Right ventricle myocardium inferior (tissue), 1 donor: ENCODE data around the gene LMOD2. TPM values are rescaled to one million over a fixed set of nuclear protein-coding genes. Genes with fewer than 3 reads are reported as not detected.
A peak's percentile ranks its signal among the peaks of the same experiment; 100 is the strongest.

ENCODE experiments used
- ATAC-seq: fragments of 200-7000 bp; cut with Tn5 transposase; one replicate; pipeline ENCODE4 v1.9.1; 2020; ENCODE audit warnings: mild to moderate bottlenecking, moderate library complexity
- DNase-seq: peaks from one replicate; pipeline ENCODE4 v3.0.0; 2021; ENCODE audit errors: missing footprints
- intact Hi-C: fragments of 100-400 bp; cut with DNase I; formaldehyde crosslinking; loops from one replicate; pipeline ENCODE4 v1.11.0; 2022
- total RNA-seq: library from RNA; stranded (reverse); fragmentation: NEBNext Ultra II Directional; extraction: Animal tissue kit (Norgen Biotek cat#: 25700); gene quantifications from one replicate; pipeline ENCODE4 v1.2.1, GENCODE V29; 2021
- donor health status: DM: no; HTN: yes; CAD: no; lungs with severe emphysema.

LMOD2 gene
- total RNA-seq, 1 donor from 2014 or later: 492 TPM

GRCh38 chr7:123637203-123637602 lies 18.5 kb upstream of the LMOD2 start:
- DNase-seq (no peak), ATAC-seq (no peak)
- intact Hi-C loops: loop anchor here (5.0 kb wide), 3 partner anchors 65 to 110 kb away; partner anchors contain the start of genes NDUFA5 and WASL

GRCh38 chr7:123637878-123638277 lies 17.8 kb upstream of the LMOD2 start:
- ATAC-seq (no peak), DNase-seq (no peak)
- intact Hi-C loops: loop anchor here (5.0 kb wide), 3 partner anchors 64 to 109 kb away; partner anchors contain the start of genes NDUFA5 and WASL

- no peak for DNase-seq
These were observed 16.0 kb upstream of the LMOD2 start for GRCh38 chr7:123639631-123640030.

GRCh38 chr7:123640583-123640982 lies 15.1 kb upstream of the LMOD2 start:
- no peak for ATAC-seq
- intact Hi-C loops: loop anchor here (5.0 kb wide), 1 partner anchor 222 kb away; no protein-coding TSS in a partner anchor
- no peak for DNase-seq

More at GRCh38 chr7:123639631-123640030, 16.0 kb upstream of the LMOD2 start:
- intact Hi-C loops: loop anchor here (5.0 kb wide), 4 partner anchors 63 to 223 kb away; partner anchors contain the start of genes NDUFA5 and WASL
- no peak for ATAC-seq

GRCh38 chr7:123641901-123642300 lies 13.8 kb upstream of the LMOD2 start:
- intact Hi-C loops: loop anchor here (5.0 kb wide), 1 partner anchor 220 kb away; no protein-coding TSS in a partner anchor
- DNase-seq: no peak
- ATAC-seq: no peak

GRCh38 chr7:123643495-123644441 lies 11.9 kb upstream of the LMOD2 start:
- ATAC-seq: peak; percentile 51
- intact Hi-C loops: loop anchor here (5.0 kb wide), 1 partner anchor 219 kb away; no protein-coding TSS in a partner anchor
- DNase-seq: no peak

- ATAC-seq (peak; percentile 91), DNase-seq (no peak)
- intact Hi-C loops: loop anchor here (1.0 kb wide), 1 partner anchor 10 kb away; the partner anchor contains the start of gene LMOD2
These were observed 10.2 kb upstream of the LMOD2 start for GRCh38 chr7:123645516-123645915.

GRCh38 chr7:123647106-123647730 lies 8.4 kb upstream of the LMOD2 start:
- DNase-seq: no peak
- intact Hi-C loops: no loop called here
- no peak for ATAC-seq

GRCh38 chr7:123649964-123650363 lies 5.7 kb upstream of the LMOD2 start:
- intact Hi-C loops: no loop called here
- no peak for DNase-seq
- no peak for ATAC-seq

GRCh38 chr7:123650595-123650994 lies 5.1 kb upstream of the LMOD2 start:
- DNase-seq: no peak
- intact Hi-C loops: no loop called here
- no peak for ATAC-seq

- ATAC-seq (no peak), DNase-seq (no peak)
- intact Hi-C loops: no loop called here
These were observed 3.3 kb upstream of the LMOD2 start for GRCh38 chr7:123652406-123652805.

- no peak for ATAC-seq
- intact Hi-C loops: no loop called here
- no peak for DNase-seq
These were observed 2.5 kb upstream of the LMOD2 start for GRCh38 chr7:123653162-123653561.

GRCh38 chr7:123656544-123657303 lies 1.1 kb downstream of the LMOD2 start:
- no peak for ATAC-seq
- no peak for DNase-seq
- intact Hi-C loops: no loop called here

- intact Hi-C loops: no loop called here
- DNase-seq (no peak), ATAC-seq (peak; percentile 38)
These were observed 1.6 kb downstream of the LMOD2 start for GRCh38 chr7:123657304-123657685.

GRCh38 chr7:123658023-123658422 lies 2.4 kb downstream of the LMOD2 start:
- no peak for DNase-seq
- ATAC-seq: peak; percentile 24
- intact Hi-C loops: no loop called here

GRCh38 chr7:123660514-123661354 lies 5.1 kb downstream of the LMOD2 start:
- no peak for ATAC-seq
- intact Hi-C loops: no loop called here
- no peak for DNase-seq

- ATAC-seq (no peak), DNase-seq (no peak)
- intact Hi-C loops: no loop called here
These were observed 6.1 kb downstream of the LMOD2 start for GRCh38 chr7:123661765-123662164.

- intact Hi-C loops: no loop called here
- DNase-seq (no peak), ATAC-seq (no peak)
These were observed 6.6 kb downstream of the LMOD2 start for GRCh38 chr7:123662293-123662692.
